NCI-H1436 (cell line): ENCODE data around the gene PTPRD.

Source experiments
- DNase-seq: peaks from one replicate; lab custom pipeline; 2025; lab: John Stamatoyannopoulos, UW

PTPRD gene

GRCh38 chr9:8384091-8384490, 2228.7 kb downstream of the PTPRD start:
- no peak for DNase-seq

- no peak for DNase-seq
These were observed 2229.8 kb downstream of the PTPRD start for GRCh38 chr9:8382777-8383527.

- no peak for DNase-seq
These were observed 2230.5 kb downstream of the PTPRD start for GRCh38 chr9:8382266-8382665.

- no peak for DNase-seq
These were observed 2231.2 kb downstream of the PTPRD start for GRCh38 chr9:8381601-8382000.

- DNase-seq = no peak
These were observed 2238.3 kb downstream of the PTPRD start for GRCh38 chr9:8374471-8374870.

- DNase-seq = no peak
These were observed 2241.1 kb downstream of the PTPRD start for GRCh38 chr9:8371686-8372085.

- DNase-seq = no peak
These were observed 2246.5 kb downstream of the PTPRD start for GRCh38 chr9:8366161-8366926.

GRCh38 chr9:8365466-8366160, 2247.2 kb downstream of the PTPRD start:
- DNase-seq = no peak

- no peak for DNase-seq
These were observed 2247.8 kb downstream of the PTPRD start for GRCh38 chr9:8365029-8365428.

- no peak for DNase-seq
These were observed 2248.6 kb downstream of the PTPRD start for GRCh38 chr9:8364026-8364752.

GRCh38 chr9:8362250-8362649, 2250.6 kb downstream of the PTPRD start:
- DNase-seq = no peak

- no peak for DNase-seq
These were observed 2251.4 kb downstream of the PTPRD start for GRCh38 chr9:8361364-8361763.

GRCh38 chr9:8356406-8356805, 2256.4 kb downstream of the PTPRD start:
- DNase-seq = no peak

GRCh38 chr9:8351436-8351835, 2261.4 kb downstream of the PTPRD start:
- no peak for DNase-seq

GRCh38 chr9:8349901-8350300, 2262.9 kb downstream of the PTPRD start:
- no peak for DNase-seq

- DNase-seq = no peak
These were observed 2263.4 kb downstream of the PTPRD start for GRCh38 chr9:8349376-8349775.

- DNase-seq = no peak
These were observed 2264.0 kb downstream of the PTPRD start for GRCh38 chr9:8348756-8349155.

- DNase-seq = no peak
These were observed 2266.5 kb downstream of the PTPRD start for GRCh38 chr9:8346296-8346695.

- DNase-seq = no peak
These were observed 2273.9 kb downstream of the PTPRD start for GRCh38 chr9:8338767-8339510.

- DNase-seq = no peak
These were observed 2274.7 kb downstream of the PTPRD start for GRCh38 chr9:8337834-8338766.
